ENCODE data around the gene SMCHD1.

Gene SMCHD1

GRCh38 chr18:2651981-2652380, 3.5 kb upstream of the SMCHD1 start:
- H3K27me3 ChIP-seq (ENCODE audit: insufficient read depth, poor library complexity, severe bottlenecking), result no peaks in the 10 kb centered on the region
- DNase-seq (ENCODE audit: low read depth in 1 of 2, low spot score in 1 of 2), result no peak
- TF ChIP-seq, protein P1, sequence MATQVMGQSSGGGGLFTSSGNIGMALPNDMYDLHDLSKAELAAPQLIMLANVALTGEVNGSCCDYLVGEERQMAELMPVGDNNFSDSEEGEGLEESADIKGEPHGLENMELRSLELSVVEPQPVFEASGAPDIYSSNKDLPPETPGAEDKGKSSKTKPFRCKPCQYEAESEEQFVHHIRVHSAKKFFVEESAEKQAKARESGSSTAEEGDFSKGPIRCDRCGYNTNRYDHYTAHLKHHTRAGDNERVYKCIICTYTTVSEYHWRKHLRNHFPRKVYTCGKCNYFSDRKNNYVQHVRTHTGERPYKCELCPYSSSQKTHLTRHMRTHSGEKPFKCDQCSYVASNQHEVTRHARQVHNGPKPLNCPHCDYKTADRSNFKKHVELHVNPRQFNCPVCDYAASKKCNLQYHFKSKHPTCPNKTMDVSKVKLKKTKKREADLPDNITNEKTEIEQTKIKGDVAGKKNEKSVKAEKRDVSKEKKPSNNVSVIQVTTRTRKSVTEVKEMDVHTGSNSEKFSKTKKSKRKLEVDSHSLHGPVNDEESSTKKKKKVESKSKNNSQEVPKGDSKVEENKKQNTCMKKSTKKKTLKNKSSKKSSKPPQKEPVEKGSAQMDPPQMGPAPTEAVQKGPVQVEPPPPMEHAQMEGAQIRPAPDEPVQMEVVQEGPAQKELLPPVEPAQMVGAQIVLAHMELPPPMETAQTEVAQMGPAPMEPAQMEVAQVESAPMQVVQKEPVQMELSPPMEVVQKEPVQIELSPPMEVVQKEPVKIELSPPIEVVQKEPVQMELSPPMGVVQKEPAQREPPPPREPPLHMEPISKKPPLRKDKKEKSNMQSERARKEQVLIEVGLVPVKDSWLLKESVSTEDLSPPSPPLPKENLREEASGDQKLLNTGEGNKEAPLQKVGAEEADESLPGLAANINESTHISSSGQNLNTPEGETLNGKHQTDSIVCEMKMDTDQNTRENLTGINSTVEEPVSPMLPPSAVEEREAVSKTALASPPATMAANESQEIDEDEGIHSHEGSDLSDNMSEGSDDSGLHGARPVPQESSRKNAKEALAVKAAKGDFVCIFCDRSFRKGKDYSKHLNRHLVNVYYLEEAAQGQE (IDR thresholded peaks at IDR 0.05; ENCODE audit: insufficient replicate concordance, low read depth), result no peak
- TF ChIP-seq GABPA (IDR thresholded peaks at IDR 0.05; ENCODE audit: low read depth) (no peak), POLR2AphosphoS5 (IDR thresholded peaks at IDR 0.05; ENCODE audit: low read depth) (no peak), CTCF (IDR thresholded peaks at IDR 0.05; ENCODE audit: insufficient read depth, low read length) (no peak), SPI1 (IDR thresholded peaks at IDR 0.05; ENCODE audit: borderline replicate concordance, low read depth) (no peak)
- H3K27ac ChIP-seq (replicated peaks), result peak overlapping the region; percentile 99
- H3K4me3 ChIP-seq (replicated peaks; ENCODE audit: insufficient read depth, low read length), result no peak overlapping the region

- no peak overlapping the region for H3K4me3 ChIP-seq (replicated peaks; ENCODE audit: insufficient read depth, low read length)
- TF ChIP-seq POLR2AphosphoS5 (IDR thresholded peaks at IDR 0.05; ENCODE audit: low read depth), result peak; percentile 73; the same call in 1 of the 2 replicates
- no peak for TF ChIP-seq CTCF (IDR thresholded peaks at IDR 0.05; ENCODE audit: insufficient read depth, low read length)
- no peak; the same call in 1 of the 2 replicates for TF ChIP-seq GABPA (IDR thresholded peaks at IDR 0.05; ENCODE audit: low read depth)
- TF ChIP-seq SPI1 (IDR thresholded peaks at IDR 0.05; ENCODE audit: borderline replicate concordance, low read depth), result peak; percentile 86; the same call in 1 of the 2 replicates
- peak; percentile 91 to 95 for DNase-seq (ENCODE audit: low read depth in 1 of 2, low spot score in 1 of 2)
- H3K27ac ChIP-seq (replicated peaks), result peak overlapping the region; percentile 99
- H3K27me3 ChIP-seq (ENCODE audit: insufficient read depth, poor library complexity, severe bottlenecking), result no peaks in the 10 kb centered on the region
These were observed 2.1 kb upstream of the SMCHD1 start for GRCh38 chr18:2653467-2653866.

GRCh38 chr18:2654169-2654927, 1.2 kb upstream of the SMCHD1 start:
- peak overlapping the region; percentile 99 for H3K27ac ChIP-seq (replicated peaks)
- peak in 1 of 2 experiments; percentile 38 for DNase-seq (ENCODE audit: low read depth in 1 of 2, low spot score in 1 of 2)
- TF ChIP-seq SPI1 (IDR thresholded peaks at IDR 0.05; ENCODE audit: borderline replicate concordance, low read depth), result no peak
- TF ChIP-seq GABPA (IDR thresholded peaks at IDR 0.05; ENCODE audit: low read depth), result no peak
- no peak for TF ChIP-seq POLR2AphosphoS5 (IDR thresholded peaks at IDR 0.05; ENCODE audit: low read depth)
- TF ChIP-seq, protein P1 (IDR thresholded peaks at IDR 0.05; ENCODE audit: insufficient replicate concordance, low read depth), result no peak
- no peak for TF ChIP-seq CTCF (IDR thresholded peaks at IDR 0.05; ENCODE audit: insufficient read depth, low read length)

More at GRCh38 chr18:2654169-2654927, 1.2 kb upstream of the SMCHD1 start:
- Histone ChIP-seq H3K27me3 (ENCODE audit: insufficient read depth, poor library complexity, severe bottlenecking) (no peaks in the 10 kb centered on the region), H3K4me3 (replicated peaks; ENCODE audit: insufficient read depth, low read length) (peak overlapping the region; percentile 64)

Data from HL-60 (cell line).